Cardiac fibroblast (primary cell): Measurements from ENCODE around the gene BRPF1.

Experiments used
- DNase-seq, 2 donors: peaks; one replicate each; pipeline versions ENCODE4 v3.0.0 to v3.0.0-alpha.2; 2010; ENCODE audit warnings: low read depth in 2 of 2
- H3K4me3 ChIP-seq, 2 donors: replicated peaks in 1 of 2; 1 replicate in 1 of 2; 2 replicates in 1 of 2; pipeline ENCODE4 v1.5.1; 2011; ENCODE audit warnings: low read depth in 2 of 2, low read length in 2 of 2, mild to moderate bottlenecking in 2 of 2, moderate library complexity in 1 of 2
- TF ChIP-seq, protein P1 (sequence below): IDR thresholded peaks from one replicate; pipeline ENCODE4 v1.5.1; 2011; ENCODE audit warnings: low read depth, mild to moderate bottlenecking, low read length, inconsistent platforms

Gene BRPF1

DNA sequence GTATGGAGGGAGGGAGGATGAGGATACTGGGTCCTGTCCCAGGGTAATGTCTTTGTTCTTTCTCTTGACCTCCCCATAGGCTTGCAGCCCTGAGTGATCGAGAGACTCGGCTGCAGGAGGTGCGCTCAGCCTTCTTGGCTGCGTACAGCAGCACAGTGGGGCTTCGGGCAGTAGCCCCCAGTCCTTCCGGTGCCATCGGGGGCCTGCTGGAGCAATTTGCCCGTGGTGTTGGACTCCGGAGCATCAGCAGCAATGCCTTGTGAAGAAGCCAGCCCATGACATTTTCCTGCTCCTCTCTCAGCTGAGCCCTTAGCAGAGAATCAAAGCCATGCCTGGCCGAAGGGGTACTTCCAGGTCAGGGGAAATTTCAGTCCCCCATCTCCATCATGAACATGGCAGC is 29.8 kb upstream of the BRPF1 start:
- no peak overlapping the region for H3K4me3 ChIP-seq
- no peak for DNase-seq
- TF ChIP-seq, protein P1, sequence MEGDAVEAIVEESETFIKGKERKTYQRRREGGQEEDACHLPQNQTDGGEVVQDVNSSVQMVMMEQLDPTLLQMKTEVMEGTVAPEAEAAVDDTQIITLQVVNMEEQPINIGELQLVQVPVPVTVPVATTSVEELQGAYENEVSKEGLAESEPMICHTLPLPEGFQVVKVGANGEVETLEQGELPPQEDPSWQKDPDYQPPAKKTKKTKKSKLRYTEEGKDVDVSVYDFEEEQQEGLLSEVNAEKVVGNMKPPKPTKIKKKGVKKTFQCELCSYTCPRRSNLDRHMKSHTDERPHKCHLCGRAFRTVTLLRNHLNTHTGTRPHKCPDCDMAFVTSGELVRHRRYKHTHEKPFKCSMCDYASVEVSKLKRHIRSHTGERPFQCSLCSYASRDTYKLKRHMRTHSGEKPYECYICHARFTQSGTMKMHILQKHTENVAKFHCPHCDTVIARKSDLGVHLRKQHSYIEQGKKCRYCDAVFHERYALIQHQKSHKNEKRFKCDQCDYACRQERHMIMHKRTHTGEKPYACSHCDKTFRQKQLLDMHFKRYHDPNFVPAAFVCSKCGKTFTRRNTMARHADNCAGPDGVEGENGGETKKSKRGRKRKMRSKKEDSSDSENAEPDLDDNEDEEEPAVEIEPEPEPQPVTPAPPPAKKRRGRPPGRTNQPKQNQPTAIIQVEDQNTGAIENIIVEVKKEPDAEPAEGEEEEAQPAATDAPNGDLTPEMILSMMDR: no peak

DNA sequence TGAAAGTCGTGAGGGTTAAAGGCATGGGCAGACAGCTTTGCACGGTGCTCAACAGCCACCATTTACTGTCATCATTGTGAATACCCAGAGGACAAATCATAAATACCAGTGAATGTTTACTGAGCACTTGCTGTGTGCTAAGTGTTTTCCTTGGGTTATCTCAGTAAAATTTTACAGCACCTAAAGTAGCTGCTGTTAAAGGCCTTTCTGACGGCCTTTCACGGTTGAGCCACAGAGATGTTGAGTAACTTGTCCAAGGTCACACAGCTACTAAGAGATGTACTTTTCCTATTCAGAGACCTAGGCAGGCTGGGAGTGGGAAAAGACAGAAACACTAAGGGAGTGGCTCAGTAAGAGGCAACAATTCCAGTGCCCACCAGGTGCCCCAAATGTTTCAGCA is 28.3 kb upstream of the BRPF1 start:
- DNase-seq: no peak
- TF ChIP-seq, protein P1: no peak

DNA sequence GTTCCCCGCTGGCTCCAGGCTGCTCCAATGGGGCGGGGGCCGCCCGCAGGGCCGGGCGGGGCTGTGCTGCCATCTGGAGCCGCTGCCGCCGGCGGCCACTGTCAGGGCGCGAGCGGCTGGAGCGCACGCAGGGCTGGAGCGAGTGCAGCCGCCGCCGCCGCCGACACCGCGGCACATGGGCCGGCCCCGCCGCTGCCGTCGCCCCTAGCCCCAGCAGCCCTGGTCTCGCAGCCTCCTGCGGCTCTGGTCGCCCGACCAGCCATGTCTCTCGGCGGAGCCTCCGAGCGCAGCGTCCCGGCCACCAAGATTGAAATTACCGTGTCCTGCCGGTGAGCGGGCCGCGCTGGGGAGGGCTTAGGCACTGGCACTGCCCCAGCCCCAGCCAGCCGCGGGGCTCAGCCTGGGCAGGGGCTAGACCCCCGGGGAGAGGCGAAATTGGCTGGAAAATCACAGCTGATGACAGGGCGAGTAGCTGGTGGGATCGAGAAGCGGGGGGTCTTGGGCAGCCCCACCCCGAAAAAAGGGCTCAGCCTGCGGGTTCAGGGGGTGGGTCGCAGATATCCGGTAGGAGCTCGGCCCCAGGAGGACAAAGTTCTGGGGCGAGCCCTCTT is 27.7 kb upstream of the BRPF1 start, which contains the start of gene CPNE9:
Gene CPNE9, plus strand, starts transcription at position 98 of the 611 bp plus-strand sequence. Its CDS starts 164 bp downstream, at position 262.
- H3K4me3 ChIP-seq: peak within 1 kb of the TSS; percentile 27 to 32
- TF ChIP-seq, protein P1: no peak
- no peak for DNase-seq

More for the DNA sequence above, 28.3 kb upstream of the BRPF1 start:
- H3K4me3 ChIP-seq: no peak overlapping the region

DNA sequence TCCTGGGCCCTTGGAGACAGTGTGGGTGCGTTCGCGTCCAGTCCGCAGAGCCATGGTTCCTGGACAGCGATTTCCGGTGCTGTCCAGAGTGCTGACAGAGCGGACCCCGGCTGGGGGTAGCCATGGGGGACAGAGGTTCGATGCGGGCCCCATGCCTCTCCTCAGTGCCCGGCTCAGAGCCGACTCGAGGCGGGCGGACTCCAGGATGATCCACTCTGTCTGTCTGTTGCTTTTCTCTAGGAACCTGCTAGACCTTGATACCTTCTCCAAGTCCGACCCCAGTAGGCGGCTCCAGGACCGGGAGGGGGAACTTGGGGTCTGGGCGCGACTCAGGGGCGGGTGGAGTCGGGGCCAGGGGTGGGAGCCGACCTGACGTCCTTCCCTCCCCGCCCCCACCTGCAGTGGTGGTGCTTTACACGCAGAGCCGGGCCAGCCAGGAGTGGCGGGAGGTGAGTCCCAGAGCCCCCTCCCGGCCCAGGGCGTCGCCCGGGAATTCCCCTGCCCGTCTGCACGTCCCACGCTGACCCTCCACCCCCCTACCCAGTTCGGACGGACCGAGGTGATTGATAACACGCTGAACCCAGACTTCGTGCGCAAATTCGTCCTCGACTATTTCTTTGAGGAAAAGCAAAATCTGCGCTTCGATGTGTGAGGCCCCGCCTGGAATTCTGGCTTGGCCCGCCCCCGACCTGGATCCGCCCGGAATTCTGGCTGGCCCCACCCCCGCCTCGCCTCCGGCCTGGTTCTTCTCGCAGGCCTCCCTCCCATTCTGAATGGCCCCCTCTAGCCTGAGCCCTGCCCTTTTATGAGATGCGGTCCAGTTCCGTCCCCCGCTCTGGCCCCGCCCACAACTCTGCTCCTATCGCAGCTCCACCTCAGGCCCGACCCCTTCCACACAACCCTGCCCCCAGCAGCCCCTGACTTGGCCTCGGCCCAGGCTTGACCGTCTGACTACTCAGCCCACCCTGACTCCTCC is 26.9 kb upstream of the BRPF1 start:
- TF ChIP-seq, protein P1: no peak
- H3K4me3 ChIP-seq: peak overlapping the region; percentile 27 to 32
- DNase-seq: peak; percentile 21 to 27

DNA sequence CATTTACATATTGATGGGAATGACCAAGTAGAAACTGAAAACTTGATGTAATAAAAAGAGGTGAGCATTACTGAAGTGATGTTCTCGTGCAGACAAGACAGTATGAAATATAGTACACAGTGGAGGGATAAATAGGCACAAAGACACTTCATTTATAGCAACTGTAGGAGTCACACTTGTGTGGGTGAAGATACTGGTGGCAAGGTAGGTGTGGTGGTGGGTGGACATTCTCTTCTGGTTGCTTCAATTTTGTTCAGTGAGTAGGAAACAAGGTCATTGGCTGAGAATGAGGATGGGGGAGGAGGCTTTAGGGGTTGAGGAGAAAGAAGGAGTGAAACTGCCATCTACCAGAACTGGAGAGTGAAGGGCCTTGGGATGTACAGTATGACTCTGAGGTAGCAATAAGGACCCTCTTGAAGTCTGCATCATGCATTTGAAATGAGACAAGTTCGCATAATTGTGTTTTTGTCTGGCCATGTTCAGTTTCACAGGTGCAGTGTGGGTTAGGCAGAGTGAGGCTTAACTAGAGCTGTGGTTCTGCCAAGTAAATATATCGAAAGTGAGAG is 21.3 kb upstream of the BRPF1 start:
- DNase-seq: no peak
- TF ChIP-seq, protein P1: no peak
- no peak overlapping the region for H3K4me3 ChIP-seq

DNA sequence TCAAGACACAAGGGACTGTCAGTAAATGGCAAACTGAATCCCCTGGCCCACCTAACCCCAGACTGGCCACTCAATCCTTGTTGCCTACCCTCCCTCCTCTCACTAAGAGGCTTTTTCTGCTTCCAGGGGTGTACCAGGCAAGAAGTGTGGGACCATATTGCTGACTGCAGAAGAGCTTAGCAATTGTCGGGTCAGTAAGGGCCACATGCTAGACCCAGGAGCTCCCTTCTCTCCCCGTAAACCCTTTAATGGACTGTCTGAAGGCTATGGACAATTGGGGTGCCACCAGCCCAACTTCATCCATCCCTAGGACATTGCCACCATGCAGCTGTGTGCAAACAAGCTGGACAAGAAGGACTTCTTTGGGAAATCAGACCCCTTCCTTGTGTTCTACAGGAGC is 19.1 kb upstream of the BRPF1 start:
- H3K4me3 ChIP-seq: no peak overlapping the region
- no peak for DNase-seq
- TF ChIP-seq, protein P1: no peak
